ENCODE measurements around the gene PRKN. TPM values are rescaled to one million over a fixed set of nuclear protein-coding genes. Genes with fewer than 3 reads are reported as not detected.

Gene PRKN
- total RNA-seq, 1 experiment from 2014 or later: 2.0 TPM

DNA sequence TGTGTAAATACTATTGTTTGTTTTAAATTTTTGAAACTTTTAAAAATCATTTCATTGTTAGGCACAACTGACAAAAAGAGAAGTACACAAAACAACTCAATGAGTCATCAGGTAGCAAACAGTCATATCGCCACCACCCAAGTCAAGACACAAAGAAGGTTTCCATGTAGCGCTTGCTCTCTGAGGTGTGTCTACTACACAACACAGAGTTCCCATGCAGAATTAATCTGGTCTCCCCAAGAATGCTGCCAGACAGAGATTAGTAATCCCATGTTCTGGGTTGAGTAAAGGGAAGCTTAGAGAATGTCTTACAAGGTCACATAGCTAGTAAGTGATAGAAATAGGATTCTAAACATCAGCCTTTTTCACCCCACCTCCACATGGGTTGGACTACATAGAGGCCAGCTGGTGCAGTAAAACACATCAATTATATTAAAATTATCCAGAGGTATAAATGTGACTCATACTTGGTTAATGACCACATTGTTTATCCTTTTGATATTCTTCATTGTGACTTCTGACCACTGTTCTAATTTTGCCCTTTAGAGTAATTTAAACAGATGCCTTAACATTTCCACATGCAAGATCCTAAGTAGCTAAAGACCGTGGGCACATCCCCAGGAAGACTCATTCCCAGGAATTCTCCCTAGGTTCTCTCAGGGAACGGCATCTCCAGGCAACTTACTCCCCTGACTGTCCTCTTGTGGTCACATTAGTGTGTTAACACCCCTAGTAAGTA is 413.5 kb downstream of the PRKN start:
- Mint-ChIP-seq H3K36me3 (ENCODE audit: insufficient read depth in 1 of 3, low read depth in 3 of 3) (no peaks in the 10 kb centered on the region; a peak in 2 of 7 replicates), H3K9me3 (no peaks in the 10 kb centered on the region; a peak in 1 of 5 replicates), H3K27me3 (ENCODE audit: low read depth) (no peaks in the 10 kb centered on the region; the same call in 1 of the 2 replicates), H3K4me1 (peaks cover 4 to 8% of the 10 kb centered on the region in 2 experiments; a peak in 1 of 4 replicates), H3K27ac (no peak overlapping the region), H3K4me3 (no peak overlapping the region)
- no peak overlapping the region for H2AFZ ChIP-seq (ENCODE audit: low read length)
- no peak overlapping the region for H4K91ac ChIP-seq (ENCODE audit: insufficient read length, low read depth, low read length)
- no peak overlapping the region for H3K4me2 ChIP-seq (ENCODE audit: insufficient read depth, insufficient read length, low read length)
- no peaks in the 10 kb centered on the region for H3K9me3 ChIP-seq (ENCODE audit: control insufficient read depth, low read depth, low read length)
- no peak overlapping the region for H3T11ph ChIP-seq (ENCODE audit: low read length)
- no peak overlapping the region for H3K27ac ChIP-seq (ENCODE audit: insufficient read length, low read depth, low read length)
- DNase-seq: no peak
- no peak overlapping the region for H2BK15ac ChIP-seq (ENCODE audit: low read depth, low read length)
- no peaks in the 10 kb centered on the region for H3K27me3 ChIP-seq (ENCODE audit: insufficient read depth, low read length)
- H4K20me1 ChIP-seq (ENCODE audit: control insufficient read depth, insufficient read depth, insufficient read length): no peaks in the 10 kb centered on the region
- H4K8ac ChIP-seq (replicated peaks; ENCODE audit: insufficient read length, low read depth, low read length): no peak overlapping the region
- H2BK20ac ChIP-seq (ENCODE audit: low read depth, low read length, poor library complexity, severe bottlenecking): no peak overlapping the region
- H2BK120ac ChIP-seq (ENCODE audit: low read depth, low read length, poor library complexity, severe bottlenecking): no peak overlapping the region
- H3K4me1 ChIP-seq (ENCODE audit: insufficient read depth, low read length): no peaks in the 10 kb centered on the region
- H3K14ac ChIP-seq (ENCODE audit: insufficient read depth, low read length): no peak overlapping the region
- no peak overlapping the region for H3K4ac ChIP-seq (ENCODE audit: low read depth, low read length)
- H2AK5ac ChIP-seq (ENCODE audit: insufficient read length, low read length): no peak overlapping the region
- H3K23me2 ChIP-seq (ENCODE audit: insufficient read length, low read depth, low read length, poor library complexity, severe bottlenecking): no peaks in the 10 kb centered on the region
- H2BK12ac ChIP-seq (ENCODE audit: insufficient read length, low read depth, low read length): no peak overlapping the region
- no CpG with 5 or more reads among the region's 4 CpGs for WGBS (ENCODE audit: extremely low coverage, insufficient read length, low lambda C conversion rate)
- no peaks in the 10 kb centered on the region for H3K79me1 ChIP-seq (ENCODE audit: insufficient read depth, low read depth, low read length, poor library complexity, severe bottlenecking)
- H2BK5ac ChIP-seq (ENCODE audit: insufficient read length, low read length): no peak overlapping the region
- H3K9ac ChIP-seq (ENCODE audit: extremely low read depth, insufficient read length, low read length): no peak overlapping the region
- TF ChIP-seq, protein P1, sequence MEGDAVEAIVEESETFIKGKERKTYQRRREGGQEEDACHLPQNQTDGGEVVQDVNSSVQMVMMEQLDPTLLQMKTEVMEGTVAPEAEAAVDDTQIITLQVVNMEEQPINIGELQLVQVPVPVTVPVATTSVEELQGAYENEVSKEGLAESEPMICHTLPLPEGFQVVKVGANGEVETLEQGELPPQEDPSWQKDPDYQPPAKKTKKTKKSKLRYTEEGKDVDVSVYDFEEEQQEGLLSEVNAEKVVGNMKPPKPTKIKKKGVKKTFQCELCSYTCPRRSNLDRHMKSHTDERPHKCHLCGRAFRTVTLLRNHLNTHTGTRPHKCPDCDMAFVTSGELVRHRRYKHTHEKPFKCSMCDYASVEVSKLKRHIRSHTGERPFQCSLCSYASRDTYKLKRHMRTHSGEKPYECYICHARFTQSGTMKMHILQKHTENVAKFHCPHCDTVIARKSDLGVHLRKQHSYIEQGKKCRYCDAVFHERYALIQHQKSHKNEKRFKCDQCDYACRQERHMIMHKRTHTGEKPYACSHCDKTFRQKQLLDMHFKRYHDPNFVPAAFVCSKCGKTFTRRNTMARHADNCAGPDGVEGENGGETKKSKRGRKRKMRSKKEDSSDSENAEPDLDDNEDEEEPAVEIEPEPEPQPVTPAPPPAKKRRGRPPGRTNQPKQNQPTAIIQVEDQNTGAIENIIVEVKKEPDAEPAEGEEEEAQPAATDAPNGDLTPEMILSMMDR (conservative IDR thresholded peaks at IDR 0.05): no peak
- H3K79me2 ChIP-seq (ENCODE audit: insufficient read depth, low read length): no peaks in the 10 kb centered on the region
- no peak overlapping the region for H3K23ac ChIP-seq (ENCODE audit: insufficient read length, low read depth, low read length)
- no peak overlapping the region for H3K18ac ChIP-seq (ENCODE audit: insufficient read length, low read depth, low read length)
- H3K56ac ChIP-seq (ENCODE audit: insufficient read length, low read depth, low read length): no peak overlapping the region
- H4K5ac ChIP-seq (ENCODE audit: insufficient read length, low read depth, low read length): no peak overlapping the region
